AG09319 (cell line): Measurements from ENCODE around the gene CHERP.
"Not testable (repeated sequence)": the region's sequence is repeated elsewhere in the genome, so short reads cannot be mapped to it uniquely, and the experiment has no call there.

ENCODE experiments used
- DNase-seq: peaks from one replicate; pipeline ENCODE4 v3.0.0-alpha.2; 2010; ENCODE audit warnings: low read depth; ENCODE audit errors: extremely low read depth
- CTCF ChIP-seq: IDR thresholded peaks from 2 replicates; pipeline ENCODE4 v1.5.1; 2011; ENCODE audit warnings: low read depth, mild to moderate bottlenecking, inconsistent platforms, low read length, moderate library complexity

CHERP gene

DNA sequence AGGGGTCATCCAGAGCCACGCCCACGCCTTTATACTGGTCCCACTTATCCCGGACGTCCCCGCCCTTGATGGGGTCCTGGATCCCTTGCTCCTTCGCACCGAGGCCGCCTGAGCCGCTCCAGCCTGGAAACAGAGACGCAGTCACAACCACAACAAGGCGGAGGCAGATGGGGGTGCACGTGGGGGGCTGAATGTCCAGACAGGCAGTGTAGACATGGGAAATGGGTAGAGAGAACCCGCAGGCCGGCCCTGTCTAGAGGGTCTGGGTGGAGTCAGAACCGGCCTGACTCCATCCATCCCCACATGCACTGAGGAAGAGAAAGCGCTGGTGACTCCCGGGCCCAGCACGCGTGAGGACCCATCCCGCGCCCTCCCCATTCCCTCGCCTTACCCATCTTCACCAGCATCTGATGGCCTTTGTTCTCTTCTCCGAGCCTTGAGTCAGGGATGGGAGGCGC, 23.0 kb downstream of the CHERP start:
- TF ChIP-seq CTCF, result no peak
- no peak for DNase-seq

- no peak for DNase-seq
- no peak; the same call in none of the 2 replicates for TF ChIP-seq CTCF
Measured at GRCh38 chr19:16518483-16519229, 23.6 kb downstream of the CHERP start.

DNA sequence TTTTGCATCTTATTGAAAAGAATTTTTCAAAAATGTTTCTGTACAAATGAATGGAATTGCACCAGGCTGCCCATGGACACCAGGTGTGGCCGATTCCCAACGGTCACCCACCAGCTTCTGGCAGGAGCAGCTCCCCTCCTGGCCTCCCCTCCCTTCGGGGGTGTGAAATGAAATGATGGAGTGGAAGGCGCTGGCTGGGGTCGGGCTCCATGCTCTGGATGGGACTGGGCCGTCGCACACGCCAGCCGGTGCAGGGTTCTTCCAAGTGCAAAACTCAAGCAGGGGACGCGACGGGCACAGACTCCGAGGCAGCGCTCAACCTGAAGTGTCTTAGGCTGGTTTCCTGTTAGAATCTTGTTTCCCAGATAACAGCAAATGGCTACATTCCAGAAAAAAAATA, 24.2 kb downstream of the CHERP start:
- no peak for TF ChIP-seq CTCF
- DNase-seq, result no peak

DNA sequence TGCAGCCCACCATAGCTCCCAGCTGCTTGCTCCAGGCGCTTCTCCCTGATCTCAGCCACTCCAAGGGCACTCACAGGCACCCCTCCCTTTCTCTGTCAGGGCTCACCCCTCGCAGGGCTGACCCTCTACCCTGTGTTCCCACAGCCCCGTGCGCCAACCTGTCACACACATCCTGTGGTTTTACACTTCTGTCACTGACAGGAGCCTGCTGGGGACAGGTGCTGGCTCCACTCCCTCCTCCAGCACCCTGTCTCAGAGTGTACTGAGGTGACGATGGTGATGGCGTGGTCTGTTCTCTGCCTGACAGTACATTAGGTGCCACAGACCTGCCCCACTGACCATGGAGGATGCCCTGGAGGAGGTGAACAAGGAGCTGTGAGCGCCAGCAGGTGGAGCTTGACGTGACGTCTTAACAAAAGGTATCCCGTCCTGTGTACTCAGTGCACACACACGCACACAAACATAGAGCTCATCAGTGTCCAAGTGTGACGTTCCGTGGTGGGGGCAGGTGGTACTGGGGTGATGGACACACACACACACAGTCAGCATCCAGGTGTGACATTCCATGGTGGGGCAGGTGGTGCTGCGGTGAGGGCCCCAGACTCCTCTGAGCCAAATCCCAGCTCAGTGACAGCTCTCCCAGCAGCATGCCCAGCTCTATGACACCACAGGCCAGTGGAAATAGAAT, 25.2 kb downstream of the CHERP start:
- TF ChIP-seq CTCF, result no peak
- no peak for DNase-seq

GRCh38 chr19:16516381-16516780, 25.9 kb downstream of the CHERP start:
- no peak for DNase-seq
- no peak for TF ChIP-seq CTCF

GRCh38 chr19:16514383-16515019, 27.7 kb downstream of the CHERP start:
- TF ChIP-seq CTCF, result no peak
- no peak for DNase-seq

DNA sequence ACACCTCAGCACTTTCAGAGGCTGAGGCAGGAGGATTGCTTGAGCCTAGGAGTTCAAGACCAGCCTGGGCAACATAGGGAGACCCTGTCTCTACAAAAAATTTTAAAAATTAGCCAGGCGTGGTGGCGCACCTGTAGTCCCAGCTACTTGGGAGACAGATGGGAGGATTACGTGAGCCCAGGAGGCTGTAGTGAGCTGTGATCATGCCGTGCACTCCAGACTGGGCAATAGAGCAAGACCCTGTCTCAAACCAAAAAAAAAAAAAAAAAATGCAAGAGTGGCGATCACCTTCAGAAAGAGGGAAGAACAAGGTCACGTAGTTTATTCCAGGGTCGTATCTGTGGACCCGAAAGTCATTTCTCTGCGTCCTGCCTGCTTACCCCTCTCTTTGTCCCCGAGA, 29.6 kb downstream of the CHERP start:
- DNase-seq, result not testable (repeated sequence)
